GM12892 (cell line): ENCODE data around the gene CD74.
A peak's percentile ranks its signal among the peaks of the same experiment; 100 is the strongest.

Source experiments
- POLR2A ChIP-seq: IDR thresholded peaks from 2 replicates; pipeline ENCODE4 v1.6.1; 2011; ENCODE audit warnings: low read depth, low read length, control low read depth
- POLR2AphosphoS5 ChIP-seq: IDR thresholded peaks from 2 replicates; pipeline ENCODE4 v1.6.1; 2011; ENCODE audit warnings: low read depth, low read length, control low read depth
- TAF1 ChIP-seq: IDR thresholded peaks from 2 replicates; pipeline ENCODE4 v1.6.1; 2011; ENCODE audit warnings: low read depth, mild to moderate bottlenecking, control low read depth, low read length, borderline replicate concordance

GRCh38 chr5:150357326-150358260 is 55.1 kb downstream of the CD74 start, which contains the start of gene TCOF1:
- TF ChIP-seq POLR2A (peak; percentile 68; the same call in 1 of the 2 replicates), TAF1 (peak; percentile 36; the same call in 1 of the 2 replicates), POLR2AphosphoS5 (0 out of 2 replicates have a peak, but pooled peaks have one; percentile 33)
